Measurements from ENCODE around the gene RABL6.
"Not testable (repeated sequence)": the region's sequence is repeated elsewhere in the genome, so short reads cannot be mapped to it uniquely, and the experiment has no call there.

Gene RABL6

GRCh38 chr9:136837146-136837855 lies 29.6 kb downstream of the RABL6 start:
- no peak for DNase-seq

GRCh38 chr9:136837856-136838277 lies 30.1 kb downstream of the RABL6 start:
- DNase-seq, result not testable (repeated sequence)

- no peak for DNase-seq
Observed at GRCh38 chr9:136838314-136839228, 30.8 kb downstream of the RABL6 start.

- no peak for DNase-seq
Observed at GRCh38 chr9:136839229-136840139, 31.7 kb downstream of the RABL6 start.

- DNase-seq, result no peak
Observed at GRCh38 chr9:136840140-136840876, 32.6 kb downstream of the RABL6 start.

GRCh38 chr9:136840877-136841645 lies 33.3 kb downstream of the RABL6 start:
- peak; percentile 4 to 45 for DNase-seq

- DNase-seq, result not testable (repeated sequence)
Observed at GRCh38 chr9:136841646-136842379, 34.1 kb downstream of the RABL6 start.

GRCh38 chr9:136842380-136842948 lies 34.7 kb downstream of the RABL6 start, which contains the start of gene AJM1:
TSS of gene AJM1 (plus strand) at chr9:136842478. CDS start at chr9:136844415, 1,937 bp downstream.
- peak; percentile 74 to 75 for DNase-seq

- not testable (repeated sequence) for DNase-seq
Observed at GRCh38 chr9:136843159-136843800, 35.5 kb downstream of the RABL6 start.

- DNase-seq, result not testable (repeated sequence)
Observed at GRCh38 chr9:136843801-136844740, 36.3 kb downstream of the RABL6 start.

- no peak for DNase-seq
Observed at GRCh38 chr9:136844761-136845464, 37.2 kb downstream of the RABL6 start.

- DNase-seq, result no peak
Observed at GRCh38 chr9:136845465-136846260, 37.9 kb downstream of the RABL6 start.

- peak in 1 of 2 donors; percentile 16 for DNase-seq
Observed at GRCh38 chr9:136846376-136847087, 38.8 kb downstream of the RABL6 start.

GRCh38 chr9:136847088-136847825 lies 39.5 kb downstream of the RABL6 start:
- peak; percentile 16 to 61 for DNase-seq

- peak; percentile 90 to 94 for DNase-seq
Observed at GRCh38 chr9:136847826-136848392, 40.2 kb downstream of the RABL6 start.

Data from inflammatory macrophage (primary cell).